H7 (cell line): ENCODE data around the gene KLHL2. TPM values are rescaled to one million over a fixed set of nuclear protein-coding genes. Genes with fewer than 3 reads are reported as not detected.
A peak's percentile ranks its signal among the peaks of the same experiment; 100 is the strongest.
"Not testable (repeated sequence)": the region's sequence is repeated elsewhere in the genome, so short reads cannot be mapped to it uniquely, and the experiment has no call there.

Experiments
- DNase-seq: peaks from one replicate; pipeline ENCODE4 v3.0.0; 2012
- H3K27me3 ChIP-seq: 2 replicates; pipeline ENCODE4 v1.6.0; 2011; ENCODE audit warnings: mild to moderate bottlenecking, low read length; ENCODE audit not compliant: control insufficient read depth, insufficient read depth
- H3K36me3 ChIP-seq: replicated peaks from 2 replicates; pipeline ENCODE4 v1.5.1; 2011; ENCODE audit warnings: low read length; ENCODE audit not compliant: control insufficient read depth, insufficient read depth
- H3K4me3 ChIP-seq: 2 replicates; pipeline ENCODE4 v1.5.1; 2011; ENCODE audit warnings: low read depth, mild to moderate bottlenecking, control low read depth, low read length, moderate library complexity; ENCODE audit not compliant: insufficient read depth
- total RNA-seq: library from RNA; depleted of rRNA; stranded (reverse); fragments of >200 nt; shearing (Covaris generic); gene quantifications from 2 replicates; pipeline ENCODE4 v1.2.3, GENCODE V29; 2014

The KLHL2 gene
- total RNA-seq, 1 experiment from 2014 or later = 9.6 TPM

DNA sequence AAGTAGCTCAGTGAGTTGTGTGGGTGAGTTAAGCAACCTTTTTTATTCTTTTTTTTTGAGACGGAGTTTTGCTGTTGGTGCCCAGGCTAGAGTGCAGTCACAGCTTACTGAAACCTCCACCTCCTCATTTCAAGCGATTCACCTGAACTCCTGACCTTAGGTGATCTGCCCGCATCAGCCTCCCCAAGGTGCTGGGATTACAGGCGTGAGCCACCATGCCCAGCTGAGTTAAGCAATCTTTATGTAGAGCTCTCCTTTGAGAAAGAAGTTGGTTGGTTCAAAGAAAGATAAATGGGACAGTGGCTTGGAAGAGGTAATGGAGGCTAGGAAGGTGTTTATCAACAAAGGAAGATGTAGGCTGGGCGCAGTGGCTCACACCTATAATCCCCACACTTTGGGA is 123.3 kb downstream of the KLHL2 start:
- Histone ChIP-seq H3K36me3 (peaks cover 25% of the 10 kb centered on the region), H3K27me3 (no peaks in the 10 kb centered on the region), H3K4me3 (peak overlapping the region; percentile 28)
- DNase-seq = no peak

GRCh38 chr4:165331359-165331758 is 124.0 kb downstream of the KLHL2 start:
- no peaks in the 10 kb centered on the region for H3K27me3 ChIP-seq
- H3K4me3 ChIP-seq = 0 out of 2 replicates have a peak overlapping the region, but pooled peaks have one; percentile 0
- peaks cover 25% of the 10 kb centered on the region for H3K36me3 ChIP-seq
- DNase-seq = no peak

GRCh38 chr4:165331823-165332222 is 124.5 kb downstream of the KLHL2 start:
- DNase-seq = no peak
- no peaks in the 10 kb centered on the region for H3K27me3 ChIP-seq
- peaks cover 28% of the 10 kb centered on the region for H3K36me3 ChIP-seq
- H3K4me3 ChIP-seq = no peak overlapping the region

DNA sequence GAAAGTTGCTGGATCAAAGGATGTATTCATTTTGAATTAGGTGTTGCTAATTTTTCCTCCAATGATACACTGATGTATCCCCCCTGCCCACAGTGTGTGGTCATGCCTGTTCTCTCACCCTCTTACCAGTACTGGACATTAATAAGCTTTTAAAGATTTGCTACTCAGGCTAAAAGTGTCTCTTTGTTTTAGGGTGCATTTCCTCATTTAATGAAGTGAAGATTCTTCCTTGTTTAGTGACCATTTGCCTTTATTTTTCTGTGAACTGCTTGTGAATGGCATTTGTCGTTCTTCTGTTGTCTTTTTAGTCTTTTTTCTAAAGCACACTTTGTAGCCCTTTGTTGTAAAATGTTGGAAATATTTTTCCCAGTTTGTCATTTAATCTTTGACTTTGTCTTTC is 125.1 kb downstream of the KLHL2 start:
- DNase-seq = no peak
- Histone ChIP-seq H3K4me3 (no peak overlapping the region), H3K27me3 (no peaks in the 10 kb centered on the region), H3K36me3 (peaks cover 30% of the 10 kb centered on the region)

GRCh38 chr4:165335163-165335703 is 127.9 kb downstream of the KLHL2 start:
- Histone ChIP-seq H3K36me3 (peaks cover 44% of the 10 kb centered on the region), H3K4me3 (no peak overlapping the region)
- no peak for DNase-seq

DNA sequence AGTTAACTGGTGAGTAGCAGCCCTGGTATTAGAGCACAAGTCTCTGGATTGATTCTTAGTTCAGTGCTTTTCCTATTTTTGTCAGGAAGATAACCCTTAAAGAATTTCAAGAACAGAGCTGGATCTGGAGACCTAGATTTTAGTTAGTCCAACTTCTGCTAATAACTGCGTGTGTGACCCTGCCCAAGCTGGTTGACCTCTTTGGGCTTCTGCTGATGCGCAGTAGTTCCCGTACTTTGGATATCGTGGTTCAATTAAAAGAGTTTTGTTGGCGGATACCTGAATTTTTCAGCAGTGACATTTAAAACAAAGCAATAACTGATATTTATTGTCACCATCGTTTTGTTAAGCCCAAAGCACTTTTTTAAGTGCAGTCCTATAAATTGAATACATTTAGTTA is 129.4 kb downstream of the KLHL2 start:
- Histone ChIP-seq H3K4me3 (no peak overlapping the region), H3K27me3 (no peaks in the 10 kb centered on the region), H3K36me3 (peaks cover 42% of the 10 kb centered on the region)
- no peak for DNase-seq

More at GRCh38 chr4:165335163-165335703, 127.9 kb downstream of the KLHL2 start:
- H3K27me3 ChIP-seq = no peaks in the 10 kb centered on the region

DNA sequence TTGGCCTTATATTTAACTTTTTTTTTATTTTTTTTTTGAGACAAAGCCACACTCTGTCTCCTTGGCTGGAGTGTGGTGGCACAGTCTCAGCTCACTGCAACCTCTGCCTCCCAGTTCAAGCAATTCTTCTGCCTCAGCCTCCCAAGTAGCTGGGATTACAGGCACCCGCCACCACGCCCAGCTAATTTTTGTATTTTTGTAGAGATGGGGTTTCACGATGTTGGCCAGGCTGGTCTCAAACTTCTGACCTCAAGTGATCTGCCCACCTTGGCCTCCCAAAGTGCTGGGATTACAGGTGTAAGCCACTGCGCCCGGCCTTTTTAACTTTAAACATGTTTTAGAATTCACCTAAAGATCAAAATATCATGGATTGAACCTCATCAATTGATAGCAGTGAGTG is 135.0 kb downstream of the KLHL2 start:
- peaks cover 22% of the 10 kb centered on the region for H3K36me3 ChIP-seq
- H3K27me3 ChIP-seq, DNase-seq, H3K4me3 ChIP-seq: not testable (repeated sequence)

- no peak overlapping the region for H3K4me3 ChIP-seq
- no peak for DNase-seq
- H3K27me3 ChIP-seq = no peaks in the 10 kb centered on the region
- peaks cover 17% of the 10 kb centered on the region for H3K36me3 ChIP-seq
These were observed 136.2 kb downstream of the KLHL2 start for GRCh38 chr4:165343353-165344191.

DNA sequence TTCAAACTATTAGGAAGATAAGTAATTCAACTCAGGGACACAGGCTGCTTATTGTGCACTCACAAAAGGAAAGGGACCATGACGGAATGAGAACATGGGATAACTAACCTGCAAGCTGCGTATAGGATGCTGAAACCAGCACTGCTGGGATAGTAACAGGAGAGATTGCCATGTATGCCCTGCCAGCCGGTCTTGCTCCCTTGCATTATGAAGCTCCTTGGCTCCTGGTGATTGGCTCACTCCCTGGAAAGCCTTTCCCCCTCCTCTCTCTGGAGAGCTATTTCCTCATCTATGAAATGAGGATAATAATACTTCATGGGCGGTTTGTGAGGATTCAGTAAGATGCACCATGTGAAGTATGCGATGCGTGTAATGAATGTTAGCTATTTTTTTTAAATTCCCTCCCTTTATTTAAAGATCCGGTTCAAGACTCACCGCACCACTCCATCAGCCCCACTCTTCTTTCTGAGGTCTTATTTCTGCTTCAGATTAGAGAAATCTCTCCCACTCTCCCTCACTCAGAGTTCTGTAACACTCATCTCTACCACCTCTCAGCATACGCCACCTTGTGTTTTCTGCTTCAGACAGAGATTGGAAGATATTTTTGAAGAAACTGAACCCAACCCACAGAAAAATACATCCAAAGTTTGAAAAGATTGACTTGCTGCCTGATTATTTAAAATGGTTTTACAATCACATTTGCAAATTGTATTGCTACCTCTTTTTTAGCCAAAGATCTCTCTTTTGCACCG is 138.5 kb downstream of the KLHL2 start:
- DNase-seq = no peak

DNA sequence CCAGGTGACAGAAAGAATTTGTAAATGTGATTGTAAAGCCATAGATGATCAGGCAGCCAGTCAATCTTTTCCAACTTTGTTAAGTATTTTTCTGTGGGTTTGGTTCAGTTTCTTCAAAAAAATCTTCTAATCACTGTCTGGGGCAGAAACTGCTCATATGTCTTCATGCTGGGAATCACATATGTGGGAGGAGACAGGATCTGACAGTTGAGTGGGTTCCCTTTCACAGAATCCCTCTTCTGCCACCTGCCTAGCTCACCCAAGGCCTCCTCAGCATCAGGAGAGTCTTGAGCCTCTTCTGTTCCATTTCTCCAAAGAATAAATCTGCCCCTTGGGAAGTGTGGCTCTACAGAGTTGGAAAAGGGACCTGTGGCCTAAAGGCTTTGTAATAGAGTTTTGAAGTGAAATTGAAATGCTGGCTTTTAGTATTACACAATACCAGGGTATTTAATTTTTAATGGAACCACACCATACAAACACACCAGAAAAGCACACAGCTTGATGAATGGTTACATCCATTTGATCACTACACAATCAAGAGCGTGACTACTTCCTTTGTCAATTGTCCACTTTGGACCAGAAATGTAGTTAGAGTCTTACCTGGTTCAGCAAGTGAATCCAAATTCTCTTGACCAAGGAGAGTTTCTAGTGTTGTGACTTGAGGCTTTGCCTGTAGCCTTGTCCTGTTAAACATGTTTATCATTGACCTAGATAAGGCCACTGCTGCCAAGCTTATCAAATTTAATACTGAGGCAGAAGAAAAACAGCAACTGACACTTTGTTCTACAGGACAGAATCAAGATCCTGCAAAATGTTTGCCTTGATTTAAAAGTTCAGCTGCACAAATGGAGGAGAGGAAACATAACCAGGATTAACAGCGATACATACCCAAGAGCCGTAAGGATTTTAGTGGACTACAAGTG is 140.5 kb downstream of the KLHL2 start:
- no peaks in the 10 kb centered on the region for H3K36me3 ChIP-seq
- no peak for DNase-seq
- no peaks in the 10 kb centered on the region for H3K27me3 ChIP-seq
- no peak overlapping the region for H3K4me3 ChIP-seq

More for the DNA sequence above, 138.5 kb downstream of the KLHL2 start:
- H3K4me3 ChIP-seq = no peak overlapping the region
- H3K27me3 ChIP-seq = no peaks in the 10 kb centered on the region
- peaks cover 4% of the 10 kb centered on the region for H3K36me3 ChIP-seq

DNA sequence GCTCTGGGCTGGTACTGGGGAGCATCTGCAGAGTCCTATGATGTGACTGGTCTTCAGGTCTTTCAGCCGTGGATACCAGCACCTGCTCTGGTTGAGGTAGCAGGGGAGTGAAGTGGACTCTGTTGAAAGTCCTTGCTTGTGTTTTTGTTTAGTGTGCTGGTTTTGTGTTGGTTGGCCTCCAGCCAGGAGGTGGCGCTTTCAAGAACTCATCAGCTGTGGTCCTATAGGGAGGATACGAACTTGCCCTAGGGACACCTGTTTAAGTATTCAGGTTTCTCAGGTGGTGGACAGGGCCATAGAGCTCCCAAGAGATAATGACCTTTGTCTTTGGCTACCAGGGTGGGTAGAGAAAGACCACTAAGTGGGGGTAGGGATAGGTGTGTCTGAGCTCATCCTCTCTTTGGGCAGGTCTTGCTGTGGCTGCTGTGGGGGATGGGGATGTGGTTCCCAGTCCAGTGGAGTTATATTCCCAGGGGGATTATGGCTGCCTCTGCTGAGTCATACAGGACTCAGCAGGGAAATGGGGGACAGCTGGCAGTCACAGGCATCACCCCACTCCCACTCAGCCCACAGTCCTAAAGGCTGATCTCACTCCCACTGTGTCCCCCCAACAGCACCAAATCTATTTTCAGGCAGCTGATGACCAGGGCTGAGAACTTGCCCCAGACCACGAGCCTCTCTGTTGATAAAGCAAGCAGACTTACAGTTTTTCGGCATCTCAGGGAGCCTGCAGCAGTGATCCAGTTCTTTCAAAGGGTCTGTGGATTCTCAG is 144.2 kb downstream of the KLHL2 start:
- Histone ChIP-seq H3K4me3 (no peak overlapping the region), H3K36me3 (no peaks in the 10 kb centered on the region), H3K27me3 (no peaks in the 10 kb centered on the region)
- DNase-seq = no peak

GRCh38 chr4:165355900-165356300 is 148.5 kb downstream of the KLHL2 start:
- H3K36me3 ChIP-seq = no peaks in the 10 kb centered on the region
- peak; percentile 26 for DNase-seq
- H3K27me3 ChIP-seq = no peaks in the 10 kb centered on the region
- no peak overlapping the region for H3K4me3 ChIP-seq

DNA sequence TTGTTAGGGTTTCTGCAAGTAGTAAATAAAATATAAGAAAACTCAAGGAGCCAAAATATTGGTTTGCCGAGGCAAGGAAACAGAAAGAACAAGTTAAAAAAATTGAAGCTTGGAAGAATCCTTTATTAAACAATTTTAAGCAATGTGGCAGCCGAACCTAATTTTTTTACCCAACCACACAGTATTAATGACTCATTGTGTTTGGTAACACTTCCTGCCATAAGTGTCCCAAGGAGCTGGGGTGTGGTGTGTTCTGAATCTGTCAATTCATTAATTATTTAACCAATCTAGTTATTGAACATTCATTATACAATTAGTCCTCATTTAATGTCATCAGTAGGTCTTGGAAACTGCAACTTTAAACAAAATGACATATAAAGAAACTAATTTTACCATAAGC is 152.1 kb downstream of the KLHL2 start:
- Histone ChIP-seq H3K27me3 (no peaks in the 10 kb centered on the region), H3K4me3 (no peak overlapping the region), H3K36me3 (no peaks in the 10 kb centered on the region)
- no peak for DNase-seq
